Measurements from ENCODE around the gene IFIT3. TPM values are rescaled to one million over a fixed set of nuclear protein-coding genes. Genes with fewer than 3 reads are reported as not detected.

IFIT3 gene
- total and polyA plus RNA-seq, 2 experiments from 2014 or later = 0.42 to 0.52 TPM

- Histone ChIP-seq H3F3A (replicated peaks; ENCODE audit: low read depth) (no peaks in the 10 kb centered on the region; the same call in 1 of the 2 replicates), H4K20me1 (replicated peaks; ENCODE audit: insufficient read depth) (no peaks in the 10 kb centered on the region), H3K4me1 (ENCODE audit: insufficient read depth) (peaks cover 22% of the 10 kb centered on the region), H2AFZ (no peak overlapping the region), H3K27ac (ENCODE audit: low read depth) (no peak overlapping the region), H3K27me3 (ENCODE audit: insufficient read depth) (no peaks in the 10 kb centered on the region), H3K36me3 (ENCODE audit: insufficient read depth) (no peaks in the 10 kb centered on the region), H3K4me3 (no peak overlapping the region), H3K79me2 (replicated peaks; ENCODE audit: insufficient read depth) (no peaks in the 10 kb centered on the region), H3K4me2 (no peak overlapping the region), H3K9me2 (ENCODE audit: insufficient read depth) (peaks cover 14% of the 10 kb centered on the region)
- ATAC-seq = no peak
- H3K4me3 Mint-ChIP-seq = no peak overlapping the region
- H3K4me1 Mint-ChIP-seq = peaks cover 21% of the 10 kb centered on the region
- DNase-seq (ENCODE audit: low spot score) = no peak
- no peak for TF ChIP-seq ZNF331 (CRISPR knock-in tag; IDR thresholded peaks at IDR 0.05; ENCODE audit: low read depth)
- TF ChIP-seq EZH2 (IDR thresholded peaks at IDR 0.05; ENCODE audit: low read depth, unreplicated experiment) = no peak
- no peak for TF ChIP-seq ZNF114 (CRISPR knock-in tag; IDR thresholded peaks at IDR 0.05)
- no peak for TF ChIP-seq STAT1 (IDR thresholded peaks at IDR 0.05; ENCODE audit: unreplicated experiment)
- no peak for TF ChIP-seq NANOG (IDR thresholded peaks at IDR 0.05; ENCODE audit: borderline replicate concordance)
- no peak for TF ChIP-seq JUNB (IDR thresholded peaks at IDR 0.05; ENCODE audit: unreplicated experiment)
- TF ChIP-seq, protein P1, sequence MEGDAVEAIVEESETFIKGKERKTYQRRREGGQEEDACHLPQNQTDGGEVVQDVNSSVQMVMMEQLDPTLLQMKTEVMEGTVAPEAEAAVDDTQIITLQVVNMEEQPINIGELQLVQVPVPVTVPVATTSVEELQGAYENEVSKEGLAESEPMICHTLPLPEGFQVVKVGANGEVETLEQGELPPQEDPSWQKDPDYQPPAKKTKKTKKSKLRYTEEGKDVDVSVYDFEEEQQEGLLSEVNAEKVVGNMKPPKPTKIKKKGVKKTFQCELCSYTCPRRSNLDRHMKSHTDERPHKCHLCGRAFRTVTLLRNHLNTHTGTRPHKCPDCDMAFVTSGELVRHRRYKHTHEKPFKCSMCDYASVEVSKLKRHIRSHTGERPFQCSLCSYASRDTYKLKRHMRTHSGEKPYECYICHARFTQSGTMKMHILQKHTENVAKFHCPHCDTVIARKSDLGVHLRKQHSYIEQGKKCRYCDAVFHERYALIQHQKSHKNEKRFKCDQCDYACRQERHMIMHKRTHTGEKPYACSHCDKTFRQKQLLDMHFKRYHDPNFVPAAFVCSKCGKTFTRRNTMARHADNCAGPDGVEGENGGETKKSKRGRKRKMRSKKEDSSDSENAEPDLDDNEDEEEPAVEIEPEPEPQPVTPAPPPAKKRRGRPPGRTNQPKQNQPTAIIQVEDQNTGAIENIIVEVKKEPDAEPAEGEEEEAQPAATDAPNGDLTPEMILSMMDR (conservative IDR thresholded peaks at IDR 0.05; ENCODE audit: low read depth in 2 of 2) = no peak
- TF ChIP-seq, protein P2, sequence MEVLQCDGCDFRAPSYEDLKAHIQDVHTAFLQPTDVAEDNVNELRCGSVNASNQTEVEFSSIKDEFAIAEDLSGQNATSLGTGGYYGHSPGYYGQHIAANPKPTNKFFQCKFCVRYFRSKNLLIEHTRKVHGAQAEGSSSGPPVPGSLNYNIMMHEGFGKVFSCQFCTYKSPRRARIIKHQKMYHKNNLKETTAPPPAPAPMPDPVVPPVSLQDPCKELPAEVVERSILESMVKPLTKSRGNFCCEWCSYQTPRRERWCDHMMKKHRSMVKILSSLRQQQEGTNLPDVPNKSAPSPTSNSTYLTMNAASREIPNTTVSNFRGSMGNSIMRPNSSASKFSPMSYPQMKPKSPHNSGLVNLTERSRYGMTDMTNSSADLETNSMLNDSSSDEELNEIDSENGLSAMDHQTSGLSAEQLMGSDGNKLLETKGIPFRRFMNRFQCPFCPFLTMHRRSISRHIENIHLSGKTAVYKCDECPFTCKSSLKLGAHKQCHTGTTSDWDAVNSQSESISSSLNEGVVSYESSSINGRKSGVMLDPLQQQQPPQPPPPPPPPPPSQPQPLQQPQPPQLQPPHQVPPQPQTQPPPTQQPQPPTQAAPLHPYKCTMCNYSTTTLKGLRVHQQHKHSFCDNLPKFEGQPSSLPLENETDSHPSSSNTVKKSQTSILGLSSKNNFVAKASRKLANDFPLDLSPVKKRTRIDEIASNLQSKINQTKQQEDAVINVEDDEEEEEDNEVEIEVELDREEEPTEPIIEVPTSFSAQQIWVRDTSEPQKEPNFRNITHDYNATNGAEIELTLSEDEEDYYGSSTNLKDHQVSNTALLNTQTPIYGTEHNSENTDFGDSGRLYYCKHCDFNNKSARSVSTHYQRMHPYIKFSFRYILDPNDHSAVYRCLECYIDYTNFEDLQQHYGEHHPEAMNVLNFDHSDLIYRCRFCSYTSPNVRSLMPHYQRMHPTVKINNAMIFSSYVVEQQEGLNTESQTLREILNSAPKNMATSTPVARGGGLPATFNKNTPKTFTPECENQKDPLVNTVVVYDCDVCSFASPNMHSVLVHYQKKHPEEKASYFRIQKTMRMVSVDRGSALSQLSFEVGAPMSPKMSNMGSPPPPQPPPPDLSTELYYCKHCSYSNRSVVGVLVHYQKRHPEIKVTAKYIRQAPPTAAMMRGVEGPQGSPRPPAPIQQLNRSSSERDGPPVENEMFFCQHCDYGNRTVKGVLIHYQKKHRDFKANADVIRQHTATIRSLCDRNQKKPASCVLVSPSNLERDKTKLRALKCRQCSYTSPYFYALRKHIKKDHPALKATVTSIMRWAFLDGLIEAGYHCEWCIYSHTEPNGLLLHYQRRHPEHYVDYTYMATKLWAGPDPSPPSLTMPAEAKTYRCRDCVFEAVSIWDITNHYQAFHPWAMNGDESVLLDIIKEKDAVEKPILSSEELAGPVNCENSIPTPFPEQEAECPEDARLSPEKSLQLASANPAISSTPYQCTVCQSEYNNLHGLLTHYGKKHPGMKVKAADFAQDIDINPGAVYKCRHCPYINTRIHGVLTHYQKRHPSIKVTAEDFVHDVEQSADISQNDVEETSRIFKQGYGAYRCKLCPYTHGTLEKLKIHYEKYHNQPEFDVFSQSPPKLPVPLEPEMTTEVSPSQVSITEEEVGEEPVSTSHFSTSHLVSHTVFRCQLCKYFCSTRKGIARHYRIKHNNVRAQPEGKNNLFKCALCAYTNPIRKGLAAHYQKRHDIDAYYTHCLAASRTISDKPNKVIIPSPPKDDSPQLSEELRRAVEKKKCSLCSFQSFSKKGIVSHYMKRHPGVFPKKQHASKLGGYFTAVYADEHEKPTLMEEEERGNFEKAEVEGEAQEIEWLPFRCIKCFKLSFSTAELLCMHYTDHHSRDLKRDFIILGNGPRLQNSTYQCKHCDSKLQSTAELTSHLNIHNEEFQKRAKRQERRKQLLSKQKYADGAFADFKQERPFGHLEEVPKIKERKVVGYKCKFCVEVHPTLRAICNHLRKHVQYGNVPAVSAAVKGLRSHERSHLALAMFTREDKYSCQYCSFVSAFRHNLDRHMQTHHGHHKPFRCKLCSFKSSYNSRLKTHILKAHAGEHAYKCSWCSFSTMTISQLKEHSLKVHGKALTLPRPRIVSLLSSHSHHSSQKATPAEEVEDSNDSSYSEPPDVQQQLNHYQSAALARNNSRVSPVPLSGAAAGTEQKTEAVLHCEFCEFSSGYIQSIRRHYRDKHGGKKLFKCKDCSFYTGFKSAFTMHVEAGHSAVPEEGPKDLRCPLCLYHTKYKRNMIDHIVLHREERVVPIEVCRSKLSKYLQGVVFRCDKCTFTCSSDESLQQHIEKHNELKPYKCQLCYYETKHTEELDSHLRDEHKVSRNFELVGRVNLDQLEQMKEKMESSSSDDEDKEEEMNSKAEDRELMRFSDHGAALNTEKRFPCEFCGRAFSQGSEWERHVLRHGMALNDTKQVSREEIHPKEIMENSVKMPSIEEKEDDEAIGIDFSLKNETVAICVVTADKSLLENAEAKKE (CRISPR knock-in tag; IDR thresholded peaks at IDR 0.05) = no peak
- no peak for TF ChIP-seq CREB1 (CRISPR knock-in tag; IDR thresholded peaks at IDR 0.05; ENCODE audit: low read depth)
- TF ChIP-seq, protein P3, sequence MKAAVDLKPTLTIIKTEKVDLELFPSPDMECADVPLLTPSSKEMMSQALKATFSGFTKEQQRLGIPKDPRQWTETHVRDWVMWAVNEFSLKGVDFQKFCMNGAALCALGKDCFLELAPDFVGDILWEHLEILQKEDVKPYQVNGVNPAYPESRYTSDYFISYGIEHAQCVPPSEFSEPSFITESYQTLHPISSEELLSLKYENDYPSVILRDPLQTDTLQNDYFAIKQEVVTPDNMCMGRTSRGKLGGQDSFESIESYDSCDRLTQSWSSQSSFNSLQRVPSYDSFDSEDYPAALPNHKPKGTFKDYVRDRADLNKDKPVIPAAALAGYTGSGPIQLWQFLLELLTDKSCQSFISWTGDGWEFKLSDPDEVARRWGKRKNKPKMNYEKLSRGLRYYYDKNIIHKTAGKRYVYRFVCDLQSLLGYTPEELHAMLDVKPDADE (IDR thresholded peaks at IDR 0.05) = no peak
- no peaks in the 10 kb centered on the region for H3K36me3 Mint-ChIP-seq (ENCODE audit: low read depth)
- no peaks in the 10 kb centered on the region for H3K9me3 Mint-ChIP-seq
- no peak overlapping the region for H3K27ac Mint-ChIP-seq
- peaks cover 20% of the 10 kb centered on the region for H3K27me3 Mint-ChIP-seq (ENCODE audit: insufficient read depth, low read depth, poor library complexity)
These were observed 8.4 kb downstream of the IFIT3 start for GRCh38 chr10:89336241-89336640.

Measured in GM23338 (cell line).